Stimulated activated CD8-positive, alpha-beta memory T cell treated with anti-CD3 and anti-CD28 coated beads, Interleukin-12 subunit alpha, Interleukin-12 subunit beta, amount 100 ng/mL, for 1 hour (primary cell): ENCODE results near the gene ZNF429.
A peak's percentile ranks its signal among the peaks of the same experiment; 100 is the strongest.
"Not testable (repeated sequence)": the region's sequence is repeated elsewhere in the genome, so short reads cannot be mapped to it uniquely, and the experiment has no call there.

Experiments used
- DNase-seq: peaks from one replicate; pipeline ENCODE4 v3.0.0-alpha.2; 2020; ENCODE audit warnings: low read depth

Gene ZNF429

DNA sequence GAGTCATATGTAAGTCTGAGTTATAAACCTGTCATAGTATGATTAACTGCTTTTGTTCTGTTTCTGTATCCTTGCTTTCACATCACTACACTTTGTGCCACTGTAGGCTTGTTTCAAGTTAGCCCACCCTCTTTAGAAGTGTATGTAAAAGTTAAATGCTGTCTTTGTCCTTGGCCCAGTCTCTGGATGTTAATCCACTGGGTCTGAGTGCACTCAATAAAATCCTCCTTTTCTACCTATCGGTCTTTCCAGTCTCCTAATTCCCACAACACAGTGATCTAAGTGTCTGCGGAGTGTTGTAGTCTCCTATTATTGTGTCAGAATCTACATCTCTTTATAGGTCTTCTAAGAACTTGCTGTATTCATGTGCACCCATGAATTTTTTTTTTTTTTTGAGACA is 14.1 kb downstream of the ZNF429 start:
- DNase-seq, result no peak

- DNase-seq, result no peak
These were observed 27.5 kb downstream of the ZNF429 start for GRCh38 chr19:21532904-21533303.

GRCh38 chr19:21536741-21537290 is 31.4 kb downstream of the ZNF429 start:
- DNase-seq, result not testable (repeated sequence)

DNA sequence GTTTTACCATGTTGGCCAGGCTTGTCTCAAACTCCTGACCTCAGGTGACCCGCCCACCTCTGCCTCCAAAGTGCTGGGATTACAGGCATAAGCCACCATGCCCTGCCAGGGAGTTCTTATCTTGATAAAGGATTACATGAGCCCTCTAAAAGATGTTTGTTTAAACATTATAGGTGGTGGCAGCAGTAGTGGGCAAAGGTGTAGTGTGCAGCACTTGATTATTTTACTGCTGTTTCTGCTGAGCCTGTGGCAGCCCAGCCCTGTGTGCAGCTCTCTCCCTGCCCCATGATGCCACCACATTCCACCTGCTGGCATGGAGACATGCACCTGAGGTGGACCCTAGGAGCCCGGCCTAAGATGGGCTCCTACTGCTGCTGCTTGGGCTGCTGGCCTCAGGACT is 54.0 kb downstream of the ZNF429 start:
- no peak for DNase-seq

- no peak for DNase-seq
These were observed 59.0 kb downstream of the ZNF429 start for GRCh38 chr19:21564406-21564805.

- no peak for DNase-seq
These were observed 60.7 kb downstream of the ZNF429 start for GRCh38 chr19:21566073-21566472.

DNA sequence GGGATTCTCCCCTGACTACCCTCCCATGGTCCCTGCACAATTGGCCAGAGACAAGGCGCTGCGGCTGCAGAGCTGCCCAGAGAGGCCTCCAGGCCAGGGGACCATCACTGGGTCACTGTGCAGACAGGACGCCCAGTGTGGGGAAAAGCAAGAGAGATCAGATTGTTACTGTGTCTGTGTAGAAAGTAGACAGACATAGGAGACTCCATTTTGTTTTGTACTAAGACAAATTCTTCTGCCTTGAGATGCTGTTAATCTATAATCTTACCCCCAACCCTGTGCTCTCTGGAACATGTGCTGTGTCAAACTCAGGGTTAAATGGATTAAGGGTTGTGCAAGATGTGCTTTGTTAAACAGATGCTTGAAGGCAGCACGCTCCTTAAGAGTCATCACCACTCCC is 62.4 kb downstream of the ZNF429 start:
- DNase-seq, result not testable (repeated sequence)

- DNase-seq, result peak; percentile 85
These were observed 63.6 kb downstream of the ZNF429 start for GRCh38 chr19:21568816-21569493.

DNA sequence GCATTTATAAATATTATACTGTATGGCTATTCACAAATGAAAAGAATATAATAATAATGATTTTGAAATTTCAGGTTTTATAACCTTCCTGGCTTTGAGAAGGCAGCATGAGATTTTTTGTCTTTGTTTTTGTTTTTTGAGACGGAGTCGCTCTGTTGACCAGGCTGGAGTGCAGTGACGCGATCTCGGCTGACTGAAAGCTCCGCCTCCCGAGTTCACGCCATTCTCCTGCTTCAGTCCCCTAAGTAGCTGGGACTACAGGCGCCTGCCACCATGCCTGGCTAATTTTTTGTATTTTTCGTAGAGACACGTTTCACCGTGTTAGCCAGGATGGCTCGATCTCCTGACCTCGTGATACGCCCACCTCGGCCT is 64.1 kb downstream of the ZNF429 start:
- DNase-seq, result no peak

- DNase-seq, result no peak
These were observed 65.9 kb downstream of the ZNF429 start for GRCh38 chr19:21571316-21571715.

GRCh38 chr19:21574607-21575006 is 69.2 kb downstream of the ZNF429 start:
- DNase-seq, result no peak

GRCh38 chr19:21576481-21576880 is 71.1 kb downstream of the ZNF429 start:
- no peak for DNase-seq

GRCh38 chr19:21580101-21580500 is 74.7 kb downstream of the ZNF429 start:
- no peak for DNase-seq

DNA sequence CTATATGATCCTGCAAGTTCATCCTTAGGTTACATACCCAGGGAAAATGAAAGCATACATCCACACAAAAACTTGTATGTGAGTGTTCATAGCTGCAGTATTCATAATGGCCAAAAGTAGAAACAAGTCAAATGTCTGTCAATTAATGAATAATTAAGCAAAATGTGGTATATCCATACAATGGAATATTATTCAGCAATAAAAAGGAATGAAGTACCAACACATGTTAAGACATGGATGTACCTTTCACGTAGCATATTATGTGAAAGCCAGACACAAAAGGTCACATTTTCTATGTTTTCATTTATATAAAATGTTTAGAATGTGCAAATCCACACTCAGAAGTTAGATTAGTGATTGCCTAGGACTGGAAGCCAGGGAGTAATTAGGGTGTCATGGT is 75.4 kb downstream of the ZNF429 start:
- no peak for DNase-seq

- DNase-seq, result no peak
These were observed 76.3 kb downstream of the ZNF429 start for GRCh38 chr19:21581646-21582240.

- no peak for DNase-seq
These were observed 79.1 kb downstream of the ZNF429 start for GRCh38 chr19:21584537-21584936.

DNA sequence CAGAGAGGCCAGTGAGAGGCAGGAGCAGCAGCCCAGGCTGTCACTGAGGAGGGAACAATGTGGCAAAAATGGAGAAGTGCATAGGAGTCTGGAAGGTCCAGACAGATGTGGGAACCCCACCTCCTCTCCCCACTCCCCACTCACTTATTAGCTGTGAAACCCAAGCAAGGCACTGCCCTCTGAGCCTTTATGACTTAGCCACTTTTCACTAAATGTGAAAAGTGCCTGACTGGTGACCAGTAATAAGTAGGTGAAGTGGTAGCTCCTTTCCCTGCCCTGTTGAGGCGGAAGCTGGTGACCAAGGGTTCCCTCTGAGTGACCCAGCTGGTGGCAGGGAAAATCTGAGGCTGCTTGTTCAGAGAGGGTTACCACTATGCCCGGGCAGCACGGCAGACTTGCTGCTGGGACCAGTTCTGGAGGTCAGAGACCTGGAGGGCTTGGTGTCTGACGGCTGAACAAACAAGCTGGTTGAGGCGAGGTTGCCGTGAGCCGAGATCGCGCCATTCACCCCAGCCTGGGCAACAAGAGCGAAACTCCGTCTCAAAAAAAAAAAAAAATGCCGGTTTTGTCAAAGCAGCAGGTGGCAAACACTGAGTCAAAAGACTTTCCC is 80.0 kb downstream of the ZNF429 start:
- DNase-seq, result no peak

DNA sequence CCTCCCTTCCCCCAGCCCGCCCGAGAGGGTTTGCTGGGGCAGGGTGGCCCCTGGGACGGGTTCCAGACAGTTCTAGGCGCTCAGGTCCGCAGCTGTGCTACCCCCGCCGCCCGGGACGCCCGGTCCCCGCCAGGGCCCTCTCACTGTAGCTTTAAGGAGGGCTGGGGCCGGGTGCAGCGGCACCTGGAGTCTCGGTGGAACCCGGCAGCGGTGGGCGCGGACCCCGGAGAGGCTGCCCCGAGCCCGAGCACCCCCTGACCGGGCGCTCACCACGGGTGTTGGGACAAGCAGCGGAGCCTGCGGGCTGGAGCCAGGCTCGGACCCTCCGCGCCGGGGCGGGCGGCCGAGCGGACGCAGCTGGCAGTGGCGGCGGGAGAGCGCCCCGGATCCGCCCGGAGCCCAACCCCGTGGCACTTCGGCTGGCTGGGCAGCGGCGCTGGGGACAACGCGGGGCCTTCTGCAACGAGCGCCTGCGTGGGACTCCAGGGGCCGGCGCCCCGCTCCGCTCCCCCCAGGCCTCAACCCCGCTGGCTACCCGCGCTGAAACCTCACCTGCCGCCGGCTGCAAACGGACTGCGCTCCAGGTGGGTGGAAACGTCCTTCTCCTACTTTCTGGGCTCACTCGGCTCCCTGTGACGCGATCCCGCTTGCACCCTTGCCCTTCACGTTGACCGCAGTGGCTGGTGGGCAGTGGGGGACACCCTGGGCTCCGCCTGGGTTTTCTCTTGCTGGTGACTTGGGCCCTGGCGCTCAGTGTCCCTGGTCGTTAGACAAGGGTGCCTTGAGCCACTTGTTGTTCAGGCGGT is 81.1 kb downstream of the ZNF429 start:
- no peak for DNase-seq

- no peak for DNase-seq
These were observed 81.7 kb downstream of the ZNF429 start for GRCh38 chr19:21587117-21587461.

DNA sequence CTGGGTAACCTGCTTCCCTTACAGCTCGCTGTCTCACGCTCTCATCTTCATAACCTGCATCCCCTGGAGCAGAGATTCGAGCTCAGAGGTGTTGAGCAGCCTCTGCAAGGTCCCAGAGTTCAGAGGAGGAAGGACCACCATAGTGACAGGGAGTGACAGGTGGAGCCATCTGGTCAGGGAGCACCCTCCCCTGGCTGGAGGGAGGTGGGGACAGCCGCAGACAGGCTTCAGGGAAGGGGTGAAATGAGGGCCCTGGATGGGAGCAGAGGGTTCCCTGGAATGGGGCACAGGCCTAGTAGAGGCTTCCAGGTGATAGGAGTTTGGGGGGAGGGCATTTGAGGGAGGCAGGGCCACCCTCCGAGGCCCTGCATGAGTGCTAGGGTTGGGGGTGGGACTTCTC is 82.1 kb downstream of the ZNF429 start:
- DNase-seq, result no peak

DNA sequence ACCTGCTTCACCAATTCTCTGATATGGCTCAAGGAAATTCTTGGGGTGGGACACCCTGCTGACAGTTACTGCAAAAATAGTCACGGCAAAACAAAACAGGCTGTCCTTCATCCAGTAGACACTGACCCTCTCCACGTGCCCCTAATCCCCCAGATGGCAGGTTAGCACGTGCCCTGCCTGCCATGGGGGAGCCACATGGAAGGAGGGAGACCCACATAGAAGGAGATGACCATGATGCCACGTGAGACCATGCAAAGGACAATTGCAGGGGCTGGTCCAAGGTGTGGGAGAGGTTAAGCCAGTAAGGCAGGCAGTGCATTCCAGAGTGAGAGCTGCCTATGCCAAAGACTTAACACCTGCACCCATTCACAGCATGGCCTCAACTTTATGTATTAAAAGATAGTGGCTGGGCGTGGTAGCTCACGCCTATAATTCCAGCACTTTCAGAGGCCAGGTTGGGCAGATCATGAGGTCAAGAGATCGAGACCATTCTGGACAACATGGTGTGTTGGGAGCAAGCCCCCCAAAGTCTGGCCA is 82.7 kb downstream of the ZNF429 start:
- no peak for DNase-seq

DNA sequence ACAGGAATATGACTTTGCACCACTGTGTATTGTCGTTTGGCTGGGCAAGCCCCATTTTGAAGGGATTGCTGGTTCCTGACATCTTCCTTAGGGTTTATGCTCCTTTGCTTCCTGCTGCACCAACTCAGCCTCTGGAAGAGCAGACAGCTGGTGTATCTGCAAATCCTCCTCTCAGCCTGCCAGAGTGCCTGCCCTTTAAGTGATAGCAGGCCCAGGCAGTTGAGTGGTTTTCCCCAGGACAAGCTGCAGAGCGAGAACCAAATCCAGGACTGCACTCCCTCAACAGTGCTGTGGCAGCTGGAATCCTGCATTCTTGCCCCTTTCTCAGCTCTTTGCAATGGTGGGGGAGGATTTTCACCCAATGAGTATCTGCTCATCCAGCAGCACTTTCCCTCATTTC is 85.5 kb downstream of the ZNF429 start:
- DNase-seq, result no peak
